Fibroblast of villous mesenchyme (primary cell): ENCODE measurements around the gene VPS35L. TPM values are rescaled to one million over a fixed set of nuclear protein-coding genes. Genes with fewer than 3 reads are reported as not detected.

Source experiments
- DNase-seq: peaks from one replicate; pipeline ENCODE4 v3.0.0-alpha.2; 2010; ENCODE audit warnings: low read depth
- H3K4me3 ChIP-seq: 2 replicates; pipeline ENCODE4 v1.5.1; 2011; ENCODE audit warnings: low read depth, mild to moderate bottlenecking, low read length
- total RNA-seq: library from RNA; depleted of rRNA; stranded (reverse); fragments of >200 nt; gene quantifications from 2 replicates; pipeline ENCODE4 v1.2.3, GENCODE V29; 2012
- TF ChIP-seq, protein P1 (sequence below): IDR thresholded peaks from 2 replicates; pipeline ENCODE4 v1.5.1; 2012; ENCODE audit warnings: low read depth, mild to moderate bottlenecking, low read length; ENCODE audit not compliant: insufficient read depth

The VPS35L gene
- total RNA-seq, 1 donor = 67.4 TPM

DNA sequence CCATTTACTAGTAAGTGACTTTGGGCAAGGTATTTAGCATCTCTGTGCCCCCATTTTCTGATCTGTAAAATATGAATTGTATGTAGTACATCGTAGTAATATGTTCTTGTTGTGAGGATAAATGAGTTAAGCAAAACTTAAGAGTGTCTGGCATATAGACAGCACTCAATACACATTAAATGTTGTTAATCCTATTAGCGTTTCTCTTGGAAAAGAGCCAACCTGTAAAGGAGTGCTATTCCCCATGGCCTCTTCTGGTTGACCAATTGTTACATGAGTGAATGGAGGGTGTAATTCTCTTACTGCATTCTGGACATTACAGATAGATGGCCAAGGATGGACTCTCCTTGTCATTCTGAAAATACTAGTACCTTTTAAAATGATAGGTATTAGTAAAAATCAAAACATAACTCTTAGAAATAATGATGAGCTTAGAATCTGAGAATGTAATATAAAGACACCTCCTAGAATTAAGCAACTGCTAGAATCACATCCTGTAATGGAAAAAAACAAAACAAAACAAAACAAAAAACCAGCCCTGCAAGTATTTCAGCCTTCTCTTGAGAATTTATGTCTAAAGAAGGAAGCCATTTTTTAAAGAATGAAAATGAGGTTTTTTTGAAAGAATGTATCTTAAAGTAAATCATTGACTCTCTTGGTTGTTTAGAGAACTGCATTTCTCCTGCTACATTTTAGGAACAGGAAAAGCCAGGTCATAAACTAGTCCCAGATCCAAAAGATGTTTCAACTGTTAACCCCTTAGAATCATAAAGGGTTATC lies 193.1 kb downstream of the VPS35L start:
- DNase-seq = peak; percentile 51
- H3K4me3 ChIP-seq = no peak overlapping the region
- TF ChIP-seq, protein P1, sequence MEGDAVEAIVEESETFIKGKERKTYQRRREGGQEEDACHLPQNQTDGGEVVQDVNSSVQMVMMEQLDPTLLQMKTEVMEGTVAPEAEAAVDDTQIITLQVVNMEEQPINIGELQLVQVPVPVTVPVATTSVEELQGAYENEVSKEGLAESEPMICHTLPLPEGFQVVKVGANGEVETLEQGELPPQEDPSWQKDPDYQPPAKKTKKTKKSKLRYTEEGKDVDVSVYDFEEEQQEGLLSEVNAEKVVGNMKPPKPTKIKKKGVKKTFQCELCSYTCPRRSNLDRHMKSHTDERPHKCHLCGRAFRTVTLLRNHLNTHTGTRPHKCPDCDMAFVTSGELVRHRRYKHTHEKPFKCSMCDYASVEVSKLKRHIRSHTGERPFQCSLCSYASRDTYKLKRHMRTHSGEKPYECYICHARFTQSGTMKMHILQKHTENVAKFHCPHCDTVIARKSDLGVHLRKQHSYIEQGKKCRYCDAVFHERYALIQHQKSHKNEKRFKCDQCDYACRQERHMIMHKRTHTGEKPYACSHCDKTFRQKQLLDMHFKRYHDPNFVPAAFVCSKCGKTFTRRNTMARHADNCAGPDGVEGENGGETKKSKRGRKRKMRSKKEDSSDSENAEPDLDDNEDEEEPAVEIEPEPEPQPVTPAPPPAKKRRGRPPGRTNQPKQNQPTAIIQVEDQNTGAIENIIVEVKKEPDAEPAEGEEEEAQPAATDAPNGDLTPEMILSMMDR = no peak

GRCh38 chr16:19749571-19750080 lies 194.1 kb downstream of the VPS35L start:
- TF ChIP-seq, protein P1 = no peak
- H3K4me3 ChIP-seq = no peak overlapping the region
- DNase-seq = no peak

Other genes with a start within 250 kb of the VPS35L start
- gene TMC5, start 137.8 kb upstream of the VPS35L start, total RNA-seq = not detected in 2 replicates
- gene GDE1, start 33.6 kb upstream of the VPS35L start, total RNA-seq = 71.8 and 107 TPM in 2 replicates
- 8.7 and 15.1 TPM in 2 replicates for gene CCP110, start 31.8 kb upstream of the VPS35L start, total RNA-seq
- gene KNOP1, start 162.5 kb downstream of the VPS35L start, total RNA-seq = 16.8 and 17.3 TPM in 2 replicates
- gene IQCK, start 162.6 kb downstream of the VPS35L start, total RNA-seq = 5.2 and 13.4 TPM in 2 replicates